Trophoblast cell (in vitro differentiated cells and primary cell): ENCODE data around the gene GTF2H2C_2.
"Not testable (repeated sequence)": the region's sequence is repeated elsewhere in the genome, so short reads cannot be mapped to it uniquely, and the experiment has no call there.

ENCODE experiments used
- DNase-seq, 2 donors: peaks; one replicate each; pipeline ENCODE4 v3.0.0-alpha.2; 2016
- H2AFZ ChIP-seq: 2 replicates; pipeline ENCODE4 v1.6.1; 2013; ENCODE audit warnings: low read length, moderate library complexity, mild to moderate bottlenecking; ENCODE audit not compliant: insufficient read depth, poor library complexity
- H2AK5ac ChIP-seq: 2 replicates; pipeline ENCODE4 v1.6.1; 2013; ENCODE audit warnings: mild to moderate bottlenecking, low read length
- H2BK120ac ChIP-seq: 2 replicates; pipeline ENCODE4 v1.6.1; 2013; ENCODE audit warnings: low read length, mild to moderate bottlenecking, moderate library complexity; ENCODE audit not compliant: insufficient read depth, poor library complexity
- H2BK12ac ChIP-seq: 2 replicates; pipeline ENCODE4 v1.6.1; 2013; ENCODE audit warnings: mild to moderate bottlenecking, low read length, moderate library complexity
- H2BK5ac ChIP-seq: 2 replicates; pipeline ENCODE4 v1.6.1; 2013; ENCODE audit warnings: low read length, low read depth, moderate library complexity, mild to moderate bottlenecking; ENCODE audit not compliant: poor library complexity
- H3K14ac ChIP-seq: 2 replicates; pipeline ENCODE4 v1.6.1; 2013; ENCODE audit warnings: mild to moderate bottlenecking, low read length
- H3K18ac ChIP-seq: 2 replicates; pipeline ENCODE4 v1.6.1; 2013; ENCODE audit warnings: mild to moderate bottlenecking, low read length
- H3K23ac ChIP-seq: 2 replicates; pipeline ENCODE4 v1.6.1; 2013; ENCODE audit warnings: low read length
- H3K27ac ChIP-seq: 2 replicates; pipeline ENCODE4 v1.5.1; 2013; ENCODE audit warnings: low read depth, mild to moderate bottlenecking, inconsistent platforms, low read length, moderate library complexity
- H3K27me3 ChIP-seq: 2 replicates; pipeline ENCODE4 v1.6.1; 2013; ENCODE audit warnings: inconsistent platforms, mild to moderate bottlenecking, low read length, moderate library complexity; ENCODE audit not compliant: insufficient read depth
- H3K36me3 ChIP-seq, 2 experiments: 1 replicate in 1 of 2; 2 replicates in 1 of 2; pipeline ENCODE4 v1.6.1; 2013; ENCODE audit warnings: low read length in 2 of 2, mild to moderate bottlenecking in 2 of 2, moderate library complexity in 1 of 2; ENCODE audit not compliant: insufficient read depth in 2 of 2, control insufficient read depth in 1 of 2
- H3K4ac ChIP-seq: 2 replicates; pipeline ENCODE4 v1.6.1; 2013; ENCODE audit warnings: low read depth, mild to moderate bottlenecking, low read length, moderate library complexity
- H3K4me1 ChIP-seq, 2 experiments: 1 replicate in 1 of 2; 2 replicates in 1 of 2; pipeline ENCODE4 v1.6.1; 2013; ENCODE audit warnings: low read length in 2 of 2, mild to moderate bottlenecking in 2 of 2, moderate library complexity in 1 of 2; ENCODE audit not compliant: insufficient read depth in 2 of 2, control insufficient read depth in 1 of 2
- H3K4me2 ChIP-seq: 2 replicates; pipeline ENCODE4 v1.6.1; 2013; ENCODE audit warnings: inconsistent platforms, mild to moderate bottlenecking, low read length, moderate library complexity
- H3K4me3 ChIP-seq: 2 replicates; pipeline ENCODE4 v1.5.1; 2013; ENCODE audit warnings: mild to moderate bottlenecking, low read depth, low read length, inconsistent platforms
- H3K79me1 ChIP-seq: one replicate; pipeline ENCODE4 v1.6.1; 2013; ENCODE audit warnings: low read length
- H3K79me2 ChIP-seq: 2 replicates; pipeline ENCODE4 v1.6.1; 2013; ENCODE audit warnings: low read length, mild to moderate bottlenecking; ENCODE audit not compliant: control insufficient read depth, insufficient read depth, poor library complexity
- H3K9ac ChIP-seq: 2 replicates; pipeline ENCODE4 v1.6.1; 2013; ENCODE audit warnings: mild to moderate bottlenecking, low read length
- H3K9me3 ChIP-seq: 2 replicates; pipeline ENCODE4 v1.6.1; 2013; ENCODE audit warnings: low read depth, mild to moderate bottlenecking, control low read depth, inconsistent platforms, low read length; ENCODE audit not compliant: insufficient read depth
- H4K12ac ChIP-seq: 2 replicates; pipeline ENCODE4 v1.6.1; 2013; ENCODE audit warnings: low read depth, mild to moderate bottlenecking, low read length, moderate library complexity
- H4K8ac ChIP-seq: 2 replicates; pipeline ENCODE4 v1.6.1; 2013; ENCODE audit warnings: low read depth, mild to moderate bottlenecking, low read length, moderate library complexity
- H4K91ac ChIP-seq: one replicate; pipeline ENCODE4 v1.6.1; 2013; ENCODE audit warnings: low read depth, mild to moderate bottlenecking, low read length, moderate library complexity
- WGBS: extraction: QIAGEN DNeasy Blood & Tissue Kit; methylation state at CpG from one replicate; pipeline ENCODE4 v1.1.7; 2013; ENCODE audit warnings: missing lambda C conversion rate; ENCODE audit not compliant: insufficient read length, insufficient coverage; ENCODE audit errors: extremely low coverage; 5-methylcytosine and 5-hydroxymethylcytosine counted together

The GTF2H2C_2 gene

DNA sequence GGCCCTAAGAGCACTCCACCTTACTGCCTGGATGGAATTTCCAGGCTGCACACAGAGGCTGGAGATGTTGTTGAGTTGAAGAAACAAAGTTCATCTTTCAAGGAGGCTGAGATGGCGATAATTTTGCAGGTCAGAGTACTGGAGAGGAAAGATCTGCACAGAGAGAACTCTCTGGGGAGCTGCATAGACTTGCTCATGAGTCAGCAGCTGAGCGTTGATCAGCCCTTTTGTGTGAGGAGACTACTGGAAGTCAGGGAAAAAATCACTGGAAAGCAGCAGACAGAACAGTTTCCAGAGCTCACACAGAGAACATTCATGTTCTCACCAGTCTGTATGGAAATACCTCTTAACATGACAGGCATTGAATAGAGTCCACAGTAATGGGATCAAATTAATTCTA lies 23.4 kb downstream of the GTF2H2C_2 start:
- H2AFZ ChIP-seq, H4K91ac ChIP-seq, DNase-seq, H3K14ac ChIP-seq, H4K12ac ChIP-seq, H3K4ac ChIP-seq, H3K4me1 ChIP-seq, H3K4me3 ChIP-seq, H3K23ac ChIP-seq, H3K36me3 ChIP-seq, H3K79me2 ChIP-seq, H2AK5ac ChIP-seq, H2BK120ac ChIP-seq, H3K9ac ChIP-seq, H2BK5ac ChIP-seq, H4K8ac ChIP-seq, H3K9me3 ChIP-seq, H2BK12ac ChIP-seq, H3K27ac ChIP-seq, H3K79me1 ChIP-seq, H3K18ac ChIP-seq, H3K27me3 ChIP-seq, H3K4me2 ChIP-seq: not testable (repeated sequence)
- whole genome bisulfite sequencing = no CpG with 5 or more reads among the region's 2 CpGs

DNA sequence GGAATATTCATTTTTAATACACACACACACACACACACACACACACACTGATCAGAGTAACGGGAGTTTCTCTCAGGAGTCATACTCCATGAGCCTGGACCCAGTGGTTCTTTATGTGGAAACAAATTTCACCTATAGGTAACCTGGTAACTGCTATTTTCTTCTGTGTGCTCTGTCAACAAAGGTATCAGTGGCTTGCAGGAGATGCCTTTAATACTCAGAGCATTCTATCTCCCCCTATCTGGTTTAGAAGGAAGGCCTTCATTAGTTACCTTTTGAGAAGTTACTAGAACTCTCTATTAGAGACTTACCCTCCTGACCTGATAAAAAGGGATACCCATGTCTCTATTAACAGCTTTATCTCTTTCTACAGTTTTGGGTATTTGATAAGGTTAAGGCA lies 34.4 kb downstream of the GTF2H2C_2 start:
- H2BK12ac ChIP-seq, H3K79me2 ChIP-seq: not testable (repeated sequence)
- no CpG with 5 or more reads among the region's 1 CpG for WGBS

DNA sequence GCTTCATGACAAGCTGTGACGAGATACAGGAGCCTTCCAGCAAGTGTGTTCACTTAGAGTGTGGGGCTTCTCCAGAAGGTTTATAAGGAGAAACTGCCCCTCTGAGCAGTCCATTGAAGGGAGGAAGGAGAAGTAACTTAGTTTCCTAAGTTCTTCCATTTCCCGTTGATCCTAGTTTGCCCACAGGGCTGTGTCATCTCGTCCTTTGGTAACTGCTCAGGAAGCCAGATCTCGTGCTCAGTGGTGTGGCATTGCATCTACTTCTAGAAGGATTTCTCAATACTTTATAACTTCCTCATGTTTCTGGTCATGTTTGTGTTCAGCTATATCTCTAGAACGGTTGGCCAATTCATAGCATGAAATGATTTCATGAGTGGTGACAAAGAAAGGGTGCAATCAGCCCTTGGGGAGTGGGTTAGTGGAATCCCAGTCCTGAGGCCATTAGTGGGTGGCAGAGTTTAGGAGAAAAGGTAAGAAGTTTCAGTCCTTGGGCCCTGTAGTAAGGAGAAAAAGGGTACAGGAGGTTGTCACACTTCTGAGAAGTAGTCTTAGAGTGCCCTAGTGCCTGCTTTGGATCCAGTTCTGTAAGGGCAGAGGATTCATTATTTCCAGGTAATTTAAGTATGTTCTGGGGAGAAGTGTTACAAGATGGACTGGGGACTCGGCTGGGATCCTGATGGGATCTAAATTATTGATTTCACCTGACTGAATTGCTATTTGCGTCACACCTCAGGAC lies 36.2 kb downstream of the GTF2H2C_2 start:
- H3K4me2 ChIP-seq, H3K4me3 ChIP-seq, H3K23ac ChIP-seq, H3K27me3 ChIP-seq, DNase-seq, H2BK5ac ChIP-seq, H3K4me1 ChIP-seq, H3K9me3 ChIP-seq, H3K36me3 ChIP-seq, H3K4ac ChIP-seq, H2AFZ ChIP-seq, H3K14ac ChIP-seq, H3K79me2 ChIP-seq, H4K91ac ChIP-seq, H2BK12ac ChIP-seq, H4K8ac ChIP-seq, H3K79me1 ChIP-seq, H4K12ac ChIP-seq, H2AK5ac ChIP-seq, H3K27ac ChIP-seq, H3K18ac ChIP-seq, H2BK120ac ChIP-seq, H3K9ac ChIP-seq: not testable (repeated sequence)
- WGBS = no CpG with 5 or more reads among the region's 7 CpGs

More for the DNA sequence above, 34.4 kb downstream of the GTF2H2C_2 start:
- H2BK5ac ChIP-seq, H2AFZ ChIP-seq, H3K4me1 ChIP-seq, H2AK5ac ChIP-seq, H3K14ac ChIP-seq, H3K27me3 ChIP-seq, H2BK120ac ChIP-seq, H4K12ac ChIP-seq, H3K9me3 ChIP-seq, H4K8ac ChIP-seq, DNase-seq, H3K27ac ChIP-seq, H3K79me1 ChIP-seq, H3K4me3 ChIP-seq, H3K4me2 ChIP-seq, H3K18ac ChIP-seq, H4K91ac ChIP-seq, H3K36me3 ChIP-seq, H3K23ac ChIP-seq, H3K4ac ChIP-seq, H3K9ac ChIP-seq: not testable (repeated sequence)

DNA sequence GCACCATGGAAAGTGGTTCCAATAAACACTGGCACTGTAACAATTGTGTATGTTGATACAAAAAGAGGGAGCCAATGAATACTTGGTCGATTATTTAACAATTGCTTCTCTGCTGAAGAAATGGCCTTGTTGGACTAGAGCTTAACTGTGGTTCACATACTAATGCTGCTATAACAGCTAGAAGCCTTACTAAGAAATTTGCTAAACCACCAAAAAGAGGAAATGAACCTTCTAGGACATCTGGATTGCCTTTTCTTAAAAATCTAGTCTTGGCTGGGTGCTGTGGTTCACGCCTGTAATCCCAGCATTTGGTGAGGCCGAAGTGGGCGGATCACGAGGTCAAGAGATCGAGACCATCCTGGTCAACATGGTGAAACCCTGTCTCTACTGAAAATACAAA lies 41.9 kb downstream of the GTF2H2C_2 start:
- H3K4ac ChIP-seq, DNase-seq, H4K8ac ChIP-seq, H3K4me2 ChIP-seq, H2BK120ac ChIP-seq, H3K36me3 ChIP-seq, H3K9ac ChIP-seq, H3K9me3 ChIP-seq, H2BK12ac ChIP-seq, H3K79me2 ChIP-seq, H3K27me3 ChIP-seq, H3K79me1 ChIP-seq, H2AFZ ChIP-seq, H3K23ac ChIP-seq, H4K91ac ChIP-seq, H2BK5ac ChIP-seq, H3K4me3 ChIP-seq, H3K4me1 ChIP-seq, H3K18ac ChIP-seq, H3K27ac ChIP-seq, H2AK5ac ChIP-seq, H4K12ac ChIP-seq, H3K14ac ChIP-seq: not testable (repeated sequence)
- no CpG with 5 or more reads among the region's 6 CpGs for WGBS
